K562 (cell line): ENCODE data around the gene IPO13. TPM values are rescaled to one million over a fixed set of nuclear protein-coding genes. Genes with fewer than 3 reads are reported as not detected.

Experiments used
- C11orf30 ChIP-seq: fragments of 450-650 bp; IDR thresholded peaks from 2 replicates; pipeline ENCODE4 v1.6.1; 2016; ENCODE audit warnings: low read depth, mild to moderate bottlenecking
- CBX8 ChIP-seq: fragments of 200-600 bp; sonication (generic); IDR thresholded peaks from 2 replicates; pipeline ENCODE4 v1.6.1; 2012; ENCODE audit warnings: borderline replicate concordance, mixed run types, low read depth, mild to moderate bottlenecking, moderate library complexity, mixed read lengths, low read length, control low read depth, inconsistent platforms; ENCODE audit not compliant: poor library complexity, severe bottlenecking; ENCODE audit errors: extremely low read depth
- CREM ChIP-seq: IDR thresholded peaks from 2 replicates; pipeline ENCODE4 v1.6.1; 2014; ENCODE audit warnings: antibody characterized with exemption, low read depth
- ELF2 ChIP-seq: fragments of 250-450 bp; sonication (Bioruptor Pico); IDR thresholded peaks from 2 replicates; pipeline ENCODE4 v1.5.0; 2021; ENCODE audit warnings: mild to moderate bottlenecking
- ELF4 ChIP-seq: fragments of 450-650 bp; formaldehyde crosslinking; IDR thresholded peaks from 2 replicates; pipeline ENCODE4 v1.4.0; 2022; ENCODE audit warnings: missing genetic modification characterization
- ESRRB ChIP-seq: fragments of 250-450 bp; sonication (Bioruptor Pico); IDR thresholded peaks from 2 replicates; pipeline ENCODE4 v1.5.0; 2020; ENCODE audit warnings: mild to moderate bottlenecking, moderate library complexity, borderline replicate concordance
- FOS ChIP-seq: IDR thresholded peaks from 3 replicates; pipeline ENCODE4 v1.6.1; 2011; ENCODE audit not compliant: insufficient read length; ENCODE audit errors: extremely low read depth
- HDAC2 ChIP-seq: fragments of 450-650 bp; IDR thresholded peaks from 2 replicates; pipeline ENCODE4 v1.6.1; 2016; ENCODE audit warnings: mild to moderate bottlenecking
- JUN ChIP-seq, 2 experiments: sonication (generic) in 1 of 2; formaldehyde crosslinking in 1 of 2; IDR thresholded peaks; 2 replicates each; pipeline versions ENCODE4 v1.6.1 to v1.8.0; 2012 to 2022; ENCODE audit warnings: borderline replicate concordance in 2 of 2, mild to moderate bottlenecking in 2 of 2, improper control_type of control experiment in 1 of 2, low read depth in 1 of 2, low read length in 1 of 2, missing genetic modification reagents in 1 of 2
- POLR2AphosphoS5 ChIP-seq: IDR thresholded peaks from 2 replicates; pipeline ENCODE4 v1.6.1; 2011; ENCODE audit warnings: mild to moderate bottlenecking, low read depth, low read length, moderate library complexity; ENCODE audit not compliant: control insufficient read depth, insufficient read depth
- SIX5 ChIP-seq, 2 experiments: IDR thresholded peaks; 2 replicates each; pipeline ENCODE4 v1.6.1; 2011; ENCODE audit warnings: low read length in 2 of 2, borderline replicate concordance in 1 of 2, low read depth in 1 of 2, mild to moderate bottlenecking in 1 of 2, moderate library complexity in 1 of 2; ENCODE audit not compliant: insufficient read depth in 1 of 2
- STAT5A ChIP-seq: IDR thresholded peaks from 2 replicates; pipeline ENCODE4 v1.6.1; 2012; ENCODE audit warnings: low read length, inconsistent platforms, borderline replicate concordance
- ZBTB7A ChIP-seq: IDR thresholded peaks from 2 replicates; pipeline ENCODE4 v1.6.1; 2011; ENCODE audit warnings: low read depth, mild to moderate bottlenecking, low read length, moderate library complexity, borderline replicate concordance; ENCODE audit not compliant: control insufficient read depth
- ZKSCAN1 ChIP-seq: fragments of 150-350 bp; IDR thresholded peaks from 2 replicates; pipeline ENCODE4 v1.6.1; 2016; ENCODE audit warnings: low read depth, low read length
- ZNF184 ChIP-seq: sonication (generic); formaldehyde crosslinking; IDR thresholded peaks from 2 replicates; pipeline ENCODE4 v1.5.0; 2020; ENCODE audit warnings: missing genetic modification reagents
- ZNF197 ChIP-seq: fragments of 200-800 bp; sonication (Bioruptor generic); IDR thresholded peaks from 2 replicates; pipeline ENCODE4 v1.6.1; 2016; ENCODE audit warnings: low read depth, missing genetic modification characterization, missing compliant biosample characterization
- ZNF408 ChIP-seq: fragments of 250-450 bp; sonication (Bioruptor Pico); IDR thresholded peaks from 2 replicates; pipeline ENCODE4 v1.4.0; 2020; ENCODE audit warnings: low read depth, mild to moderate bottlenecking, moderate library complexity
- polyA plus RNA-seq, 8 experiments: library from polyadenylated mRNA; depleted of rRNA in 4 of 8; stranded (reverse) in 5 of 8; unstranded in 3 of 8; fragments of >200 nt; fragmentation: Nextera tagmentation in 2 of 8; fragmentation: Illumina TruSeq in 1 of 8; extraction: Ambion mirVana in 2 of 8; extraction: Trizol in 1 of 8; gene quantifications; 2 replicates each; pipeline versions ENCODE4 v1.2.1 to v1.2.3, GENCODE V29; 2011 to 2014; ENCODE audit warnings: inconsistent platforms in 1 of 8, missing spikeins in 1 of 8
- total RNA-seq, 7 experiments: library from RNA; depleted of rRNA in 6 of 7; stranded (reverse); fragments of >200 nt in 6 of 7; fragmentation: Illumina TruSeq in 2 of 7; extraction: Trizol in 2 of 7; gene quantifications; 2 replicates each; pipeline versions ENCODE4 v1.2.1 to v1.2.3, GENCODE V29; 2011 to 2021; ENCODE audit warnings: low replicate concordance in 1 of 7
- TF ChIP-seq, protein P1 (sequence below): fragments of 450-650 bp; IDR thresholded peaks from 2 replicates; pipeline ENCODE4 v1.6.1; 2016; ENCODE audit warnings: borderline replicate concordance
- TF ChIP-seq, protein P2 (sequence below): sonication (generic); formaldehyde crosslinking; IDR thresholded peaks from 2 replicates; pipeline ENCODE4 v1.8.0; 2022; ENCODE audit warnings: mild to moderate bottlenecking, missing genetic modification reagents
- TF ChIP-seq, protein P3 (sequence below): sonication (generic); formaldehyde crosslinking; IDR thresholded peaks from 2 replicates; pipeline ENCODE4 v1.9.0; 2022; ENCODE audit warnings: mild to moderate bottlenecking, missing genetic modification reagents
- TF ChIP-seq, protein P4 (sequence below): sonication (generic); formaldehyde crosslinking; IDR thresholded peaks from 2 replicates; pipeline ENCODE4 v1.8.0; 2022; ENCODE audit warnings: missing genetic modification reagents, mild to moderate bottlenecking, moderate library complexity, borderline replicate concordance

Gene IPO13
- total and polyA plus RNA-seq, 9 of the 15 experiments (the other 6 are each of a cell fraction or from before 2014, with no cell fraction given), result 7.0 to 30.8 (median 16.2) TPM

DNA sequence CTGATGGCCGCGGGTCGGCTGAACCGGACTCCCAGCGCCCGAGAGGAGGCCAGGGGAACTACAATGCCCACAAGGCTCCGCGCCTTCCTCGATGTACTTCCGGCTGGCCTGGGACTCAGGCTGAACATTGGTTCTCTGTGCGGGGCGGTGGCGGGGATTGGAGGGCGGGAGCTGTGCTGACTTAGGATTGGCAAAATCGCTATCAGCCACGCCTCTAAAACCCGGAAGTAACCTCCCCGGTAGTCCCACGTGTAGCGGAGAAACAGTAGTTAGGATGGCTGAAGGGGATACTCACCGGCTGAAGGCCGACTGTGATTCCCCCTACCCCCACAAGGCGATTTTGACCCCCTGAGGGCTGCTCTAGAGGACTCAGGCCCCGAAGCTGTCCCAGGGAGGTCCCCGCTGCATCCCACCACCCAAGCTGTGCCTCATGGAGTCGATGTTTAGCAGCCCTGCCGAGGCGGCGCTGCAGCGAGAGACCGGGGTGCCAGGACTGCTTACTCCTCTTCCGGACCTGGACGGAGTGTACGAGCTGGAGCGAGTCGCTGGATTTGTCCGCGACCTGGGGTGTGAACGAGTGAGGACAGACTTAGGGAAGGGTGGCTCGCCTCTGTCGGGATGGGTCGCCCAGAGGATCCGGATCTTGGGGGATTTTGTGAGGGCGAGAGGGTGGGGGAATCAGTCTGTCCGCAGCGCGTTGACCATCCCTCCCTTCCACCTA is 23.2 kb downstream of the IPO13 start, which contains the start of gene DPH2 (continued):
- TF ChIP-seq, protein P1, sequence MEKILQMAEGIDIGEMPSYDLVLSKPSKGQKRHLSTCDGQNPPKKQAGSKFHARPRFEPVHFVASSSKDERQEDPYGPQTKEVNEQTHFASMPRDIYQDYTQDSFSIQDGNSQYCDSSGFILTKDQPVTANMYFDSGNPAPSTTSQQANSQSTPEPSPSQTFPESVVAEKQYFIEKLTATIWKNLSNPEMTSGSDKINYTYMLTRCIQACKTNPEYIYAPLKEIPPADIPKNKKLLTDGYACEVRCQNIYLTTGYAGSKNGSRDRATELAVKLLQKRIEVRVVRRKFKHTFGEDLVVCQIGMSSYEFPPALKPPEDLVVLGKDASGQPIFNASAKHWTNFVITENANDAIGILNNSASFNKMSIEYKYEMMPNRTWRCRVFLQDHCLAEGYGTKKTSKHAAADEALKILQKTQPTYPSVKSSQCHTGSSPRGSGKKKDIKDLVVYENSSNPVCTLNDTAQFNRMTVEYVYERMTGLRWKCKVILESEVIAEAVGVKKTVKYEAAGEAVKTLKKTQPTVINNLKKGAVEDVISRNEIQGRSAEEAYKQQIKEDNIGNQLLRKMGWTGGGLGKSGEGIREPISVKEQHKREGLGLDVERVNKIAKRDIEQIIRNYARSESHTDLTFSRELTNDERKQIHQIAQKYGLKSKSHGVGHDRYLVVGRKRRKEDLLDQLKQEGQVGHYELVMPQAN, result peak; percentile 100
- TF ChIP-seq ZBTB7A (no peak), HDAC2 (peak; percentile 99), CREM (peak; percentile 90), CBX8 (no peak), JUN (IDR thresholded peaks at IDR 0.05; ENCODE audit: borderline replicate concordance, low read depth, low read length) (peak; percentile 69; the same call in 1 of the 2 replicates), JUN (CRISPR knock-in tag; IDR thresholded peaks at IDR 0.05; ENCODE audit: borderline replicate concordance) (0 out of 2 replicates have a peak, but pooled peaks have one; percentile 35), ELF4 (CRISPR knock-in tag) (0 out of 2 replicates have a peak, but pooled peaks have one; percentile 26), SIX5 (IDR thresholded peaks at IDR 0.05; ENCODE audit: borderline replicate concordance in 1 of 2, insufficient read depth in 1 of 2, low read depth in 1 of 2, low read length in 2 of 2) (peak; percentile 83 to 91), C11orf30 (peak; percentile 81), STAT5A (no peak), ZNF197 (no peak), ELF2 (CRISPR knock-in tag) (peak; percentile 92), ZKSCAN1 (peak; percentile 10; the same call in 1 of the 2 replicates), ZNF184 (CRISPR knock-in tag) (no peak), ZNF408 (no peak), ESRRB (0 out of 2 replicates have a peak, but pooled peaks have one; percentile 43), FOS (peak; percentile 93), POLR2AphosphoS5 (peak; percentile 51; the same call in 1 of the 2 replicates)
- TF ChIP-seq, protein P2, sequence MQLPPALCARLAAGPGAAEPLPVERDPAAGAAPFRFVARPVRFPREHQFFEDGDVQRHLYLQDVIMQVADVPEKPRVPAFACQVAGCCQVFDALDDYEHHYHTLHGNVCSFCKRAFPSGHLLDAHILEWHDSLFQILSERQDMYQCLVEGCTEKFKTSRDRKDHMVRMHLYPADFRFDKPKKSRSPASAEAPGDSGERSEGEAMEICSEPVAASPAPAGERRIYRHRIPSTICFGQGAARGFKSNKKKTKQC (CRISPR knock-in tag), result no peak; the same call in 1 of the 2 replicates
- TF ChIP-seq, protein P3, sequence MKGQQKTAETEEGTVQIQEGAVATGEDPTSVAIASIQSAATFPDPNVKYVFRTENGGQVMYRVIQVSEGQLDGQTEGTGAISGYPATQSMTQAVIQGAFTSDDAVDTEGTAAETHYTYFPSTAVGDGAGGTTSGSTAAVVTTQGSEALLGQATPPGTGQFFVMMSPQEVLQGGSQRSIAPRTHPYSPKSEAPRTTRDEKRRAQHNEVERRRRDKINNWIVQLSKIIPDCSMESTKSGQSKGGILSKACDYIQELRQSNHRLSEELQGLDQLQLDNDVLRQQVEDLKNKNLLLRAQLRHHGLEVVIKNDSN, result peak; percentile 72
- TF ChIP-seq, protein P4, sequence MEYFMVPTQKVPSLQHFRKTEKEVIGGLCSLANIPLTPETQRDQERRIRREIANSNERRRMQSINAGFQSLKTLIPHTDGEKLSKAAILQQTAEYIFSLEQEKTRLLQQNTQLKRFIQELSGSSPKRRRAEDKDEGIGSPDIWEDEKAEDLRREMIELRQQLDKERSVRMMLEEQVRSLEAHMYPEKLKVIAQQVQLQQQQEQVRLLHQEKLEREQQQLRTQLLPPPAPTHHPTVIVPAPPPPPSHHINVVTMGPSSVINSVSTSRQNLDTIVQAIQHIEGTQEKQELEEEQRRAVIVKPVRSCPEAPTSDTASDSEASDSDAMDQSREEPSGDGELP (CRISPR knock-in tag), result peak; percentile 60
